ENCODE data around the gene RECQL. TPM values are rescaled to one million over a fixed set of nuclear protein-coding genes. Genes with fewer than 3 reads are reported as not detected.

RECQL gene
- total RNA-seq, 1 experiment from 2014 or later = 40.3 TPM

DNA sequence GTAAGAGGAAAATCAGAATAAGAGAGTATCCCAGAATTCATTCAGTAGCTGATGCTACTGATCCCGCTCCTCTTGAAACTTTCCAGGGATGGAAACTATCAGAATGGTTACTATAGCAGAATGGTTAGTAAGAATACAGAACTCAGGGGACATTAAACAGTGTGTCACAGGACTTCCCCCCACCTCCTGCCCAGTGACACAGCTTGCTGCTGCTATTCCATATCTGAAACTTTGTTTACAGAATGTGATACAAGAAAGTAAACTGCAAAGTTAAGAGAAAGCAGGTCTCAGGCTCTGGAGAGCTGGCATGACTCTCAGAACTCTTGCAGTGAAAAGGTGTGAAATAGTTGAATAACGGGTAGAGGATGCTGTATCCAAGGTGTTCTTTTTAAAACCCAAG lies 28.0 kb upstream of the RECQL start (continued):
- TF ChIP-seq, protein P1, sequence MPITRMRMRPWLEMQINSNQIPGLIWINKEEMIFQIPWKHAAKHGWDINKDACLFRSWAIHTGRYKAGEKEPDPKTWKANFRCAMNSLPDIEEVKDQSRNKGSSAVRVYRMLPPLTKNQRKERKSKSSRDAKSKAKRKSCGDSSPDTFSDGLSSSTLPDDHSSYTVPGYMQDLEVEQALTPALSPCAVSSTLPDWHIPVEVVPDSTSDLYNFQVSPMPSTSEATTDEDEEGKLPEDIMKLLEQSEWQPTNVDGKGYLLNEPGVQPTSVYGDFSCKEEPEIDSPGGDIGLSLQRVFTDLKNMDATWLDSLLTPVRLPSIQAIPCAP (CRISPR knock-in tag; IDR thresholded peaks at IDR 0.05) = no peak
- TF ChIP-seq, protein P2, sequence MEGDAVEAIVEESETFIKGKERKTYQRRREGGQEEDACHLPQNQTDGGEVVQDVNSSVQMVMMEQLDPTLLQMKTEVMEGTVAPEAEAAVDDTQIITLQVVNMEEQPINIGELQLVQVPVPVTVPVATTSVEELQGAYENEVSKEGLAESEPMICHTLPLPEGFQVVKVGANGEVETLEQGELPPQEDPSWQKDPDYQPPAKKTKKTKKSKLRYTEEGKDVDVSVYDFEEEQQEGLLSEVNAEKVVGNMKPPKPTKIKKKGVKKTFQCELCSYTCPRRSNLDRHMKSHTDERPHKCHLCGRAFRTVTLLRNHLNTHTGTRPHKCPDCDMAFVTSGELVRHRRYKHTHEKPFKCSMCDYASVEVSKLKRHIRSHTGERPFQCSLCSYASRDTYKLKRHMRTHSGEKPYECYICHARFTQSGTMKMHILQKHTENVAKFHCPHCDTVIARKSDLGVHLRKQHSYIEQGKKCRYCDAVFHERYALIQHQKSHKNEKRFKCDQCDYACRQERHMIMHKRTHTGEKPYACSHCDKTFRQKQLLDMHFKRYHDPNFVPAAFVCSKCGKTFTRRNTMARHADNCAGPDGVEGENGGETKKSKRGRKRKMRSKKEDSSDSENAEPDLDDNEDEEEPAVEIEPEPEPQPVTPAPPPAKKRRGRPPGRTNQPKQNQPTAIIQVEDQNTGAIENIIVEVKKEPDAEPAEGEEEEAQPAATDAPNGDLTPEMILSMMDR (IDR thresholded peaks at IDR 0.05) = no peak
- no peak for TF ChIP-seq CREM (CRISPR knock-in tag; IDR thresholded peaks at IDR 0.05)
- TF ChIP-seq KAT7 (CRISPR knock-in tag; IDR thresholded peaks at IDR 0.05; ENCODE audit: borderline replicate concordance) = no peak
- no peak for TF ChIP-seq FOXP1 (CRISPR knock-in tag; IDR thresholded peaks at IDR 0.05; ENCODE audit: borderline replicate concordance)

DNA sequence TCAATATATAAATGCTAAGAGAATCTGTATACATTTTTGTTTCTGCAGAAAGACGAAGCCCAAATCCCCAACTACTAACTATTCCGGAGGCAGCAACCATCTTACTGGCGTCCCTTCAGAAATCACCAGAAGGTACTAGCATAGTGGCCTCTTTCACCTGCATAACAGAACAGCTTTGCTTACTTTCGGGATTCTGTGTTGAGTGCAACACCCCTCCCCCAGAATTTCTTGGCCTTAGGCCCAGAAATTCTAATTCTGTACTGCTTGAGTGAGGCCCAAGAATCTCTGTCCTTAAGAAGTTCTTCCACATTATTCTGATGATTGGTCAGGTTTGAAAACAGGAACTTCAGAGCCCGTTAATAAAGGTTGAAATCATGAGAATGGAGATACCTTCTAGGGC lies 27.5 kb upstream of the RECQL start:
- Mint-ChIP-seq H3K4me1 (peaks cover 12% of the 10 kb centered on the region), H3K27ac (no peak overlapping the region), H3K36me3 (no peaks in the 10 kb centered on the region), H3K9me3 (peaks cover 3% of the 10 kb centered on the region; the same call in 1 of the 2 replicates), H3K27me3 (ENCODE audit: low read depth) (peaks cover 57% of the 10 kb centered on the region), H3K4me3 (peak overlapping the region; percentile 91)
- ATAC-seq (no peak), DNase-seq (ENCODE audit: low spot score) (no peak)
- TF ChIP-seq, protein P3, sequence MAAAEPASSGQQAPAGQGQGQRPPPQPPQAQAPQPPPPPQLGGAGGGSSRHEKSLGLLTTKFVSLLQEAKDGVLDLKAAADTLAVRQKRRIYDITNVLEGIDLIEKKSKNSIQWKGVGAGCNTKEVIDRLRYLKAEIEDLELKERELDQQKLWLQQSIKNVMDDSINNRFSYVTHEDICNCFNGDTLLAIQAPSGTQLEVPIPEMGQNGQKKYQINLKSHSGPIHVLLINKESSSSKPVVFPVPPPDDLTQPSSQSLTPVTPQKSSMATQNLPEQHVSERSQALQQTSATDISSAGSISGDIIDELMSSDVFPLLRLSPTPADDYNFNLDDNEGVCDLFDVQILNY (CRISPR knock-in tag; IDR thresholded peaks at IDR 0.05) = no peak
- TF ChIP-seq, protein P4, sequence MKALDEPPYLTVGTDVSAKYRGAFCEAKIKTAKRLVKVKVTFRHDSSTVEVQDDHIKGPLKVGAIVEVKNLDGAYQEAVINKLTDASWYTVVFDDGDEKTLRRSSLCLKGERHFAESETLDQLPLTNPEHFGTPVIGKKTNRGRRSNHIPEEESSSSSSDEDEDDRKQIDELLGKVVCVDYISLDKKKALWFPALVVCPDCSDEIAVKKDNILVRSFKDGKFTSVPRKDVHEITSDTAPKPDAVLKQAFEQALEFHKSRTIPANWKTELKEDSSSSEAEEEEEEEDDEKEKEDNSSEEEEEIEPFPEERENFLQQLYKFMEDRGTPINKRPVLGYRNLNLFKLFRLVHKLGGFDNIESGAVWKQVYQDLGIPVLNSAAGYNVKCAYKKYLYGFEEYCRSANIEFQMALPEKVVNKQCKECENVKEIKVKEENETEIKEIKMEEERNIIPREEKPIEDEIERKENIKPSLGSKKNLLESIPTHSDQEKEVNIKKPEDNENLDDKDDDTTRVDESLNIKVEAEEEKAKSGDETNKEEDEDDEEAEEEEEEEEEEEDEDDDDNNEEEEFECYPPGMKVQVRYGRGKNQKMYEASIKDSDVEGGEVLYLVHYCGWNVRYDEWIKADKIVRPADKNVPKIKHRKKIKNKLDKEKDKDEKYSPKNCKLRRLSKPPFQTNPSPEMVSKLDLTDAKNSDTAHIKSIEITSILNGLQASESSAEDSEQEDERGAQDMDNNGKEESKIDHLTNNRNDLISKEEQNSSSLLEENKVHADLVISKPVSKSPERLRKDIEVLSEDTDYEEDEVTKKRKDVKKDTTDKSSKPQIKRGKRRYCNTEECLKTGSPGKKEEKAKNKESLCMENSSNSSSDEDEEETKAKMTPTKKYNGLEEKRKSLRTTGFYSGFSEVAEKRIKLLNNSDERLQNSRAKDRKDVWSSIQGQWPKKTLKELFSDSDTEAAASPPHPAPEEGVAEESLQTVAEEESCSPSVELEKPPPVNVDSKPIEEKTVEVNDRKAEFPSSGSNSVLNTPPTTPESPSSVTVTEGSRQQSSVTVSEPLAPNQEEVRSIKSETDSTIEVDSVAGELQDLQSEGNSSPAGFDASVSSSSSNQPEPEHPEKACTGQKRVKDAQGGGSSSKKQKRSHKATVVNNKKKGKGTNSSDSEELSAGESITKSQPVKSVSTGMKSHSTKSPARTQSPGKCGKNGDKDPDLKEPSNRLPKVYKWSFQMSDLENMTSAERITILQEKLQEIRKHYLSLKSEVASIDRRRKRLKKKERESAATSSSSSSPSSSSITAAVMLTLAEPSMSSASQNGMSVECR (CRISPR knock-in tag; IDR thresholded peaks at IDR 0.05; ENCODE audit: borderline replicate concordance) = no peak
- TF ChIP-seq TEAD1 (CRISPR knock-in tag; IDR thresholded peaks at IDR 0.05) = no peak
- TF ChIP-seq NFE2L1 (CRISPR knock-in tag; IDR thresholded peaks at IDR 0.05) = no peak
- TF ChIP-seq MXD4 (CRISPR knock-in tag; IDR thresholded peaks at IDR 0.05; ENCODE audit: borderline replicate concordance) = no peak
- ChIA-PET POLR2A (no interaction called here), CTCF (no interaction called here)

DNA sequence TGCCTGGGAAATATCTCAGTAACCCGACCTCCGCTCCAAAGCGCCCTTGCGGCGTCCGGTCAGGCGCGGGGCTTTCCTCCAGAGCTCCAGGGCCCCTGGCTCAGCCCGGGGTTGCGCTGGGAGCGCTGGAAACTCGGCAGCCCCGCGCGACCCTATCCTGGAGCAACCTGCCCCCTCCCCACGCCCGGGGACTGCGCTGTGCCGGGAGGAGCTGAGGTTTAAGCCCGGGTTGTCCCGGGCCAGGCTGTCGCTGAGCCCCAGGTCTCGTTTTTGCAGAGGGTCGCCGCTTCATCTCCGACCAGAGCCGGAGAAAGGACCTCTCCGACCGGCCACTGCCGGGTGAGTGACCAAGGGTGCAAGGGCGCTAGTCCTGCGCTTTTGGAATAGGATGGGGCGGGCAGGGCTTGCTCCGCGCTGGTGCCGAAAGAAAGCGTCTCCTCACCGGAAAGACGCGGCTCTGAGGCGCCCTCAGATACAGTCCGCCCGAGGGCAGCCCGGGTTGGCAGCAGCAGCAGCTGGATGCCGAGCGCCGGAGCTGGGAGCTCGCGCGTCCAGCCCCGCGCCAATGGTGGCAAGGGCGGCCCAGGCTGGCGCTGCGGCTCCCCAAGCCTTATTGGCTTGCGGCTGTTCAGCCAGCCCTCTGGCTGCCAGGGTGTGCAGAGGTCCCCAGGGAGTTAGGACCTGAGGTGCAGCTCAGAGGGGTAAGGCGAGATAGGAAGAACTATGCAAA lies 26.2 kb upstream of the RECQL start:
- peak overlapping the region; percentile 91 for H3K4me3 Mint-ChIP-seq
- no peaks in the 10 kb centered on the region for H3K36me3 Mint-ChIP-seq
- H3K27ac Mint-ChIP-seq = no peak overlapping the region
- H3K27me3 Mint-ChIP-seq (ENCODE audit: low read depth) = peaks cover 57% of the 10 kb centered on the region
- ATAC-seq = peak; percentile 94
- POLR2A ChIA-PET = interaction anchor here (2.0 kb wide), 1 partner anchor 130 kb away, joined by 9 read pairs; the partner anchor contains the start of gene LDHB
- TF ChIP-seq, protein P5, sequence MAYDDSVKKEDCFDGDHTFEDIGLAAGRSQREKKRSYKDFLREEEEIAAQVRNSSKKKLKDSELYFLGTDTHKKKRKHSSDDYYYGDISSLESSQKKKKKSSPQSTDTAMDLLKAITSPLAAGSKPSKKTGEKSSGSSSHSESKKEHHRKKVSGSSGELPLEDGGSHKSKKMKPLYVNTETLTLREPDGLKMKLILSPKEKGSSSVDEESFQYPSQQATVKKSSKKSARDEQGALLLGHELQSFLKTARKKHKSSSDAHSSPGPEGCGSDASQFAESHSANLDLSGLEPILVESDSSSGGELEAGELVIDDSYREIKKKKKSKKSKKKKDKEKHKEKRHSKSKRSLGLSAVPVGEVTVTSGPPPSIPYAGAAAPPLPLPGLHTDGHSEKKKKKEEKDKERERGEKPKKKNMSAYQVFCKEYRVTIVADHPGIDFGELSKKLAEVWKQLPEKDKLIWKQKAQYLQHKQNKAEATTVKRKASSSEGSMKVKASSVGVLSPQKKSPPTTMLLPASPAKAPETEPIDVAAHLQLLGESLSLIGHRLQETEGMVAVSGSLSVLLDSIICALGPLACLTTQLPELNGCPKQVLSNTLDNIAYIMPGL (CRISPR knock-in tag; IDR thresholded peaks at IDR 0.05) = peak; percentile 80
- TF ChIP-seq TEAD1 (CRISPR knock-in tag; IDR thresholded peaks at IDR 0.05) (peak; percentile 17; the same call in 1 of the 2 replicates), GABPB1 (CRISPR knock-in tag; IDR thresholded peaks at IDR 0.05) (peak; percentile 27; the same call in 1 of the 2 replicates), FOXP1 (CRISPR knock-in tag; IDR thresholded peaks at IDR 0.05; ENCODE audit: borderline replicate concordance) (peak; percentile 85; the same call in 1 of the 2 replicates)
- TF ChIP-seq, protein P6, sequence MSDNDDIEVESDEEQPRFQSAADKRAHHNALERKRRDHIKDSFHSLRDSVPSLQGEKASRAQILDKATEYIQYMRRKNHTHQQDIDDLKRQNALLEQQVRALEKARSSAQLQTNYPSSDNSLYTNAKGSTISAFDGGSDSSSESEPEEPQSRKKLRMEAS (CRISPR knock-in tag; IDR thresholded peaks at IDR 0.05) = 0 out of 2 replicates have a peak, but pooled peaks have one; percentile 20
- TF ChIP-seq, protein P7, sequence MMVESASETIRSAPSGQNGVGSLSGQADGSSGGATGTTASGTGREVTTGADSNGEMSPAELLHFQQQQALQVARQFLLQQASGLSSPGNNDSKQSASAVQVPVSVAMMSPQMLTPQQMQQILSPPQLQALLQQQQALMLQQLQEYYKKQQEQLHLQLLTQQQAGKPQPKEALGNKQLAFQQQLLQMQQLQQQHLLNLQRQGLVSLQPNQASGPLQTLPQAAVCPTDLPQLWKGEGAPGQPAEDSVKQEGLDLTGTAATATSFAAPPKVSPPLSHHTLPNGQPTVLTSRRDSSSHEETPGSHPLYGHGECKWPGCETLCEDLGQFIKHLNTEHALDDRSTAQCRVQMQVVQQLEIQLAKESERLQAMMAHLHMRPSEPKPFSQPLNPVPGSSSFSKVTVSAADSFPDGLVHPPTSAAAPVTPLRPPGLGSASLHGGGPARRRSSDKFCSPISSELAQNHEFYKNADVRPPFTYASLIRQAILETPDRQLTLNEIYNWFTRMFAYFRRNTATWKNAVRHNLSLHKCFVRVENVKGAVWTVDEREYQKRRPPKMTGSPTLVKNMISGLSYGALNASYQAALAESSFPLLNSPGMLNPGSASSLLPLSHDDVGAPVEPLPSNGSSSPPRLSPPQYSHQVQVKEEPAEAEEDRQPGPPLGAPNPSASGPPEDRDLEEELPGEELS (CRISPR knock-in tag; IDR thresholded peaks at IDR 0.05) = no peak
- TF ChIP-seq, protein P8, sequence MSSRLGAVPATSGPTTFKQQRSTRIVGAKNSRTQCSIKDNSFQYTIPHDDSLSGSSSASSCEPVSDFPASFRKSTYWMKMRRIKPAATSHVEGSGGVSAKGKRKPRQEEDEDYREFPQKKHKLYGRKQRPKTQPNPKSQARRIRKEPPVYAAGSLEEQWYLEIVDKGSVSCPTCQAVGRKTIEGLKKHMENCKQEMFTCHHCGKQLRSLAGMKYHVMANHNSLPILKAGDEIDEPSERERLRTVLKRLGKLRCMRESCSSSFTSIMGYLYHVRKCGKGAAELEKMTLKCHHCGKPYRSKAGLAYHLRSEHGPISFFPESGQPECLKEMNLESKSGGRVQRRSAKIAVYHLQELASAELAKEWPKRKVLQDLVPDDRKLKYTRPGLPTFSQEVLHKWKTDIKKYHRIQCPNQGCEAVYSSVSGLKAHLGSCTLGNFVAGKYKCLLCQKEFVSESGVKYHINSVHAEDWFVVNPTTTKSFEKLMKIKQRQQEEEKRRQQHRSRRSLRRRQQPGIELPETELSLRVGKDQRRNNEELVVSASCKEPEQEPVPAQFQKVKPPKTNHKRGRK (CRISPR knock-in tag; IDR thresholded peaks at IDR 0.05; ENCODE audit: borderline replicate concordance) = no peak
- H3K9me3 Mint-ChIP-seq = peaks cover 3% of the 10 kb centered on the region; the same call in 1 of the 2 replicates
- DNase-seq (ENCODE audit: low spot score) = peak; percentile 76
- H3K4me1 Mint-ChIP-seq = peaks cover 12% of the 10 kb centered on the region
- CTCF ChIA-PET = interaction anchor here (1.0 kb wide), 2 partner anchors 26 to 214 kb away, joined by 3 to 4 read pairs; partner anchors contain the start of genes GOLT1B and RECQL
